HFFc6 (cell line): Measurements from ENCODE around the gene SFRP5. TPM values are rescaled to one million over a fixed set of nuclear protein-coding genes. Genes with fewer than 3 reads are reported as not detected.

ENCODE experiments used
- DNase-seq: peaks from one replicate; pipeline ENCODE4 v3.0.0-alpha.2; 2018
- H3K27ac Mint-ChIP-seq: 2 replicates; pipeline ENCODE4 v1.8.0; 2020; ENCODE audit warnings: mild to moderate bottlenecking, mixed read lengths
- H3K27me3 Mint-ChIP-seq: 2 replicates; pipeline ENCODE4 v1.8.0; 2021; ENCODE audit warnings: mild to moderate bottlenecking, moderate library complexity, mixed read lengths; ENCODE audit not compliant: insufficient read depth
- H3K36me3 Mint-ChIP-seq: 2 replicates; pipeline ENCODE4 v1.8.0; 2021; ENCODE audit warnings: low read depth, mixed read lengths
- H3K4me1 Mint-ChIP-seq: 2 replicates; pipeline ENCODE4 v1.8.0; 2020; ENCODE audit warnings: low read depth, mixed read lengths
- H3K4me3 Mint-ChIP-seq: 2 replicates; pipeline ENCODE4 v1.8.0; 2020; ENCODE audit warnings: mild to moderate bottlenecking, moderate library complexity, mixed read lengths
- H3K9me3 Mint-ChIP-seq: 2 replicates; pipeline ENCODE4 v1.8.0; 2020; ENCODE audit warnings: mild to moderate bottlenecking, mixed read lengths
- CTCF ChIP-seq: fragments of 200-600 bp; sonication (generic); IDR thresholded peaks from 2 replicates; pipeline ENCODE4 v1.5.0; 2021; ENCODE audit warnings: antibody characterized with exemption, mild to moderate bottlenecking
- long read RNA-seq: library from polyadenylated mRNA; unstranded; transcript quantifications from one replicate; pipeline ENCODE4 v2.0.0, GENCODE V29; 2019
- total RNA-seq, 6 experiments: library from RNA; stranded (reverse); fragmentation: NEBNext Ultra II Directional; extraction: Animal tissue kit (Norgen Biotek cat#: 25700); gene quantifications; 2 replicates in 1 of 6; 3 replicates in 5 of 6; pipeline ENCODE4 v1.2.3, GENCODE V29; 2021

The SFRP5 gene, protein sequence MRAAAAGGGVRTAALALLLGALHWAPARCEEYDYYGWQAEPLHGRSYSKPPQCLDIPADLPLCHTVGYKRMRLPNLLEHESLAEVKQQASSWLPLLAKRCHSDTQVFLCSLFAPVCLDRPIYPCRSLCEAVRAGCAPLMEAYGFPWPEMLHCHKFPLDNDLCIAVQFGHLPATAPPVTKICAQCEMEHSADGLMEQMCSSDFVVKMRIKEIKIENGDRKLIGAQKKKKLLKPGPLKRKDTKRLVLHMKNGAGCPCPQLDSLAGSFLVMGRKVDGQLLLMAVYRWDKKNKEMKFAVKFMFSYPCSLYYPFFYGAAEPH
- total RNA-seq, result not detected
- long read RNA-seq, result 0 reads

- Mint-ChIP-seq H3K4me3 (peak within 1 kb of the TSS; percentile 63; the same call in 1 of the 2 replicates), H3K9me3 (no peaks in the 10 kb centered on the region), H3K27me3 (peaks cover 62% of the 10 kb centered on the region), H3K4me1 (peaks cover 6% of the 10 kb centered on the region), H3K36me3 (no peaks in the 10 kb centered on the region), H3K27ac (no peak within 1 kb of the TSS)
- TF ChIP-seq CTCF, result no peak
- DNase-seq, result no peak
These were observed at the start of gene SFRP5 for GRCh38 chr10:97771913-97772823. Gene SFRP5 (minus strand): TSS chr10:97771999. CDS start chr10:97771833, 166 bp downstream.

DNA sequence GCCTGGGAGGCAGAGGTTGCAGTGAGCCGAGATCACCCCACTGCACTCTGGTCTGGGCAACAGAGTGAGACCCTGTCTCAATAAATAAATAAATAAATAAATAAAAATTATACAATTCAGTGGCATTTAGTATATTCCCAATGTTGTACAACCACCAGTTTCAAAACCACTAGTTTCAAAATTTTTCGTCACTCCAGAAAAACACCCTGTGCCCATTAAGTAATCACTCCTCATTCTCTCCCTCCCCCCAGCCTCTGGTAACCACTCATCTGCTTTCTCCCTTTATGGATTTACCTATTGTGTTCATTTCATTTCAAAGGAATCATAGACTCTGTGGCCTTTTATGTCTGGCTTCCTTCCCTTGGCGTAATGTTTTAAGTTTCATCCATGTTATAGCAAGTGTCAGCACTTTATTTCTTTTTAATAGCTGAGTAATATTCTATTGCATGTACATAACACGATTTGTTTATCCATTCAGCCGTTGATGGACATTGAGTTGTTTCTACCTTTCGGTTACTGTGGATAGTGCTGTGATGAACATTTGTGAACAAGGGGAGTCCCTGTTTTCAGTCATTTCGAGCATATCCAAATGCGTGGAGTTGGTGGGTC, 48.4 kb upstream of the SFRP5 start:
- Mint-ChIP-seq H3K4me3 (no peak overlapping the region), H3K9me3 (no peaks in the 10 kb centered on the region), H3K27ac (no peak overlapping the region), H3K4me1 (peaks cover 5% of the 10 kb centered on the region; the same call in 1 of the 2 replicates), H3K36me3 (no peaks in the 10 kb centered on the region), H3K27me3 (peaks cover 49% of the 10 kb centered on the region)
- no peak for TF ChIP-seq CTCF
- DNase-seq, result no peak

GRCh38 chr10:97818572-97818971, 46.8 kb upstream of the SFRP5 start:
- no peak for TF ChIP-seq CTCF
- Mint-ChIP-seq H3K36me3 (no peaks in the 10 kb centered on the region), H3K27ac (no peak overlapping the region), H3K4me1 (peaks cover 4% of the 10 kb centered on the region), H3K27me3 (peaks cover 52% of the 10 kb centered on the region), H3K9me3 (no peaks in the 10 kb centered on the region), H3K4me3 (no peak overlapping the region)
- no peak for DNase-seq

- Mint-ChIP-seq H3K9me3 (no peaks in the 10 kb centered on the region), H3K27ac (no peak overlapping the region), H3K4me1 (peaks cover 21% of the 10 kb centered on the region), H3K4me3 (no peak overlapping the region), H3K27me3 (peaks cover 54% of the 10 kb centered on the region), H3K36me3 (no peaks in the 10 kb centered on the region)
- TF ChIP-seq CTCF, result no peak
- DNase-seq, result no peak
These were observed 44.8 kb upstream of the SFRP5 start for GRCh38 chr10:97816609-97817008.

- Mint-ChIP-seq H3K9me3 (no peaks in the 10 kb centered on the region), H3K4me1 (peaks cover 28% of the 10 kb centered on the region), H3K36me3 (no peaks in the 10 kb centered on the region), H3K27ac (no peak overlapping the region), H3K27me3 (peaks cover 56% of the 10 kb centered on the region), H3K4me3 (no peak overlapping the region)
- no peak for DNase-seq
- TF ChIP-seq CTCF, result no peak
These were observed 43.2 kb upstream of the SFRP5 start for GRCh38 chr10:97814996-97815395.
